HG03175 (cell line): ENCODE measurements around the gene P2RY2.

Experiments
- ATAC-seq: cut with Tn5 transposase; IDR thresholded peaks from one replicate; pipeline ENCODE4 v1.9.1; 2021; ENCODE audit warnings: mild to moderate bottlenecking, moderate library complexity; ENCODE audit not compliant: unreplicated experiment

Gene P2RY2

GRCh38 chr11:73203790-73204189 is 14.3 kb upstream of the P2RY2 start:
- no peak for ATAC-seq

GRCh38 chr11:73204711-73205121 is 13.4 kb upstream of the P2RY2 start:
- no peak for ATAC-seq

GRCh38 chr11:73205661-73206343 is 12.3 kb upstream of the P2RY2 start:
- no peak for ATAC-seq

GRCh38 chr11:73206801-73207200 is 11.3 kb upstream of the P2RY2 start:
- ATAC-seq: no peak

- ATAC-seq: no peak
Observed at GRCh38 chr11:73209892-73210291, 8.2 kb upstream of the P2RY2 start.

- no peak for ATAC-seq
Observed at GRCh38 chr11:73210916-73211667, 7.0 kb upstream of the P2RY2 start.

GRCh38 chr11:73213196-73214143 is 4.6 kb upstream of the P2RY2 start:
- ATAC-seq: no peak

GRCh38 chr11:73215191-73216134 is 2.6 kb upstream of the P2RY2 start:
- ATAC-seq: no peak

GRCh38 chr11:73216465-73216864 is 1.6 kb upstream of the P2RY2 start:
- no peak for ATAC-seq

GRCh38 chr11:73217131-73217809 is 811 bp upstream of the P2RY2 start:
- ATAC-seq: no peak

- ATAC-seq: no peak
Observed at GRCh38 chr11:73217810-73218105, 323 bp upstream of the P2RY2 start.

- no peak for ATAC-seq
Observed at GRCh38 chr11:73218830-73219215, 742 bp downstream of the P2RY2 start.

GRCh38 chr11:73219396-73220285 is 1.6 kb downstream of the P2RY2 start:
- ATAC-seq: no peak

- ATAC-seq: no peak
Observed at GRCh38 chr11:73221451-73221850, 3.4 kb downstream of the P2RY2 start.

GRCh38 chr11:73221996-73222395 is 3.9 kb downstream of the P2RY2 start:
- ATAC-seq: no peak

GRCh38 chr11:73223998-73224730 is 6.1 kb downstream of the P2RY2 start:
- no peak for ATAC-seq

GRCh38 chr11:73225001-73225686 is 7.1 kb downstream of the P2RY2 start:
- no peak for ATAC-seq

GRCh38 chr11:73225851-73226250 is 7.8 kb downstream of the P2RY2 start:
- ATAC-seq: no peak
